ENCODE data around the gene MYH11.

Gene MYH11

DNA sequence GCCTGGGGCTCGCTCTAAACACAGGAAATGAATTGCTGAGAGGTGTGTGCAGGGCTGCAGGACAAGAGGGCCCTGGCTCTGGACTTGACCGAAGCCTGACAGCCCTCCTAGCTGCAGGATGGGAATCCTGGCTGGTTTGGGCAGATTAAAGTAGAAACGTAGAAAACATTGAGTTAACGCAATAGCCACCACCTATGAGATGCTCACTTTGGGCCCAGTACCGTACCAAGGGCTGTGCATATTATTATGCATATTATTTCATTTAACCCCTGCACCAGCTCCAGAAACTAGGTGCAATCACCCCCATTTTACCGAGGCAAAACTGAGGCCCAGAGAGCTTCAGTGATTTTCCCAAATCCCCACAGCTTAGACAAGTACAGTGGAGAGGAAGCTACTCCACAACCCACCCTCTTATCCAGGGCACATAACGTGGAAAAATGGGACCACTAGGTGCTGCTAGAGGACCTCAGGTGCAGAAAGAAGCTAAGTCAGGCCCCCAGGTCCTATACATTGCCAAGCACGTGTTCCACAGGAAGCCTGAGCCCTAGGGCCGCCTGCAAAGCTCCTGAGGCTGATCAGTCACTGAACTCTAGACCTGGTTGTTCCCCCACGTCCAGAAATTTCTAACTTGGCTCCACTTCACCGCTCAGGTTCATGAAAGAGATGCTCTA, 79.2 kb downstream of the MYH11 start:
- DNase-seq (ENCODE audit: low read depth): peak; percentile 64

DNA sequence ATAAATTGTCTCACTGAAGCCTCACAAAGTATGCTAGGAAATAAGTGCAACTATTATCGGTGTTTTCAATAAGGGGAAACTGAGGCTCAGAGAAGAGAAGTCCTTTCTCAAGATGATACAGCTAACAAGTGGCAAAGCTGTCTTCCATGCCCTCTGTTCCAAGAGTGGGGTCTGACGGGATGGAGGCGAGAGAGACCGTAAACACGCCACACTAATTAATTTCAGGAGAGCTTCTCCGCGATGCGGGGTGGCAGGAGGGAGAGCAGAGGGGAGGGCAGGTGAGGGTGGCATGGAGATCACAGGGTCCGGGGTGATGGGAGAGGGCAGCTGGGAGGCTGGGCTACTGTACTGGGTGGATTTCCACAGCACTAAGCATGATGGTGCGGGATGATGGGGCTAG, 80.3 kb downstream of the MYH11 start:
- no peak for DNase-seq (ENCODE audit: low read depth)

DNA sequence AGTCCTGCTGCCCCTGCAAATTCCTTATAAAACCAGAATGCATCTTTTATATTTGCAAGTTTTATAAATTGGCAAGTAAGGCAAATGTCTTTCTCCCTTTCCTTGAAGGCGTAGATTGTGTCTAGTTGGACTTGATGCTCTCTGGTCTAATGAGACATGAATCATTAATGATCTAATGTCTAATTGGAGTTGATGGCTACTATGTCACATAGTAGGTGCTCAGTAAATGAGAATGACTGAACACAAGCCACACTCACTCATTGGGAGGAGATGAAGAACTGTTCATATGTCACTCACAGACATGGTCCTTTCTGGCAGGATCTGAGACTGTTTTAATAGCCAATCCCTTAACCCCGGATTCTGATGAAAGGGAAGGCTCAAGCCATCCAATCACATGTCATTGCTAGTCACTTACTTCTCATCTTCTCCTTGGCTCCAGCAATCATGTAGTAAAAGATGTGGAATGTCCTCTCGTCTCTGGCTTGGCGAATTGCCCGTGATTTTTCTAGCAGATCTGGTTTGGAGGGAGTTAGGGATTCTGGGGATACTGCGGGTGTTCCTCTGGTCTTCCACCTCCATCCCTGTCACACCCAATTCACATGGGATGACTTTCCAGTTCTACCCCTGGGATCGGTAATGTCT, 81.0 kb downstream of the MYH11 start:
- DNase-seq (ENCODE audit: low read depth): peak; percentile 66

DNA sequence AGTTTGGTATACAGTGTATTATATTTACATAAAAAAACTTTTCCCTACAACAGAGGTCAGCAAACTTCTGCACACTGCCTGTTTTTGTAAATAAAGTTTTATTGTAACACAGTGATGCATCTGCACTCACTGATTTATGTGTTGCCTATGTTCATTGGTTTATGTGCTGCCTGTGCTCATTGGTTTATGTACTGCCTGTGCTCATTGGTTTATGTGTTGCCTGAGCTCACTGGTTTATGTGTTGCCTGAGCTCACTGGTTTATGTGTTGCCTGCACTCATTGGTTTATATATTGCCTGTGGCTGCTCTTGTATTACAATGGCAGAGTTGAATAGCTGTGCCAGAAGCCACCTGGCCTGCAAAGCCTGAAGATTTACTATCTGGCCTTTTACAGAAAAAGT, 81.6 kb downstream of the MYH11 start:
- DNase-seq (ENCODE audit: low read depth): peak; percentile 46

DNA sequence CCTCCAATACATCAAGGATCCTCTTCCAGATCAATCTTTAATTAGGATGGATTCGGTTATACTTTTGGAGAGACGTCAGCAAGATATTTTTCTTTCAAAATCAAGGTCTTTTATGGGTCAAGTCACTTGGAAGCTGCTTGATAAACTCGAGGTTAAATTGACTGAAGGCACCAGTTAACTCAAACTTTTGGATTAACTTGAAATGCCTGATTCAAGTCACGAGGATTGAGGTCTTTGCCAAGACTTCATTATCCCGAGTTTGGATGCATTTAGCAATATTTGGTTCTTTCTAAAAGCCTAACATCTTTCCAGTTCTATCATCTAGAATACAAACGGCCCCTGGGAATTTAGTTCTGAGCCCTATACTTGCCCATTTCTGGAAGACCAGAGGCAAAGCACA, 82.9 kb downstream of the MYH11 start:
- no peak for DNase-seq (ENCODE audit: low read depth)

DNA sequence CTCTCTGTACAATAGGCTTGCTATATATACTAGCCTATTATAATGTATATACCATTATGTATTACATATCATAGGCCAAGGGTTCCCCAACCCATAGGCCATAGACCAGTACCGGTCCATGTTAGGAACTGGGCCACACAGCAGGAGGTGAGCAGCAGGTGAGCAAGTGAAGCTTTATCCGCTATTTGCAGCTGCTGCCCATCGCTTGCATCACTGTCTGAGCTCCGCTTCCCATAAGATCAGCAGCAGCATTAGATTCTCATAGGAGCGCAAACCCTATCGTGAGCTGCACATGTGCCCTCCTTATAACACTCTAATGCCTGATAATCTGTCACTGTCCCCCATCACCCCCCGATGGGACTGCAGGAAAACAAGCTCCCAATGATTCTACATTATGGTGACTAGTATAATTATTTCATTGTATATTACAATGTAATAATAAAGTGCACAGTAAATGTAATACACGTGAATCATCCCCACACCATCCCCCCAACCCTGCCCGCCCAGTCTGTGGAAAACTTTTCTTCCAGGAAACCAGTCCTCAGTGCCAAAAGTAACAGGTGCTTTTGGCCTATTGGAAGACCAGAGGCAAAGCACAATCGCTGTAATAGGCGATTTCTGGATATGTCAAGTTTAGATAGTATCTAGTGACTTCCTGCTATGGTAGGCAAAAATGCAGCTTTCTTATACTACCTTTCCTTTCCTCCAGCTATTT, 84.1 kb downstream of the MYH11 start:
- DNase-seq (ENCODE audit: low read depth): no peak

DNA sequence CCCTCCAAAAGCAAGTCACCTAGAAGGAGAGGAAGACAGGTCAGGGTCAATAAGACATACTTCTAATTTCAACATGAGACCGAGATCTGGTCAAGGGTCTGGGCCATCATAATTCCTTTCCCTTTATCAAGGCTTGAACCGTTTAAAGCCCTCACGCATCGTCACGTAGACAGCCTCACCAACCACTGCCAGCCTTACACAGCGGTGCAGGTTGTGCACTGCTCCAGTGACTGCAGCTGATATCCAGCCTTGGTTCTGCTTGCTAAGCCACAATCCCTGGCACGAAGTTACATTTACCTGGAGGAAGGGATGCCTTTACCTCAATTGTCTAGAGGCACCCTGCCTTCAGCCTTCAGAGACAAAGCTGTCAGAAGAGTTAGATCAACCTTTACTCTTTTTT, 85.1 kb downstream of the MYH11 start:
- DNase-seq (ENCODE audit: low read depth): no peak

DNA sequence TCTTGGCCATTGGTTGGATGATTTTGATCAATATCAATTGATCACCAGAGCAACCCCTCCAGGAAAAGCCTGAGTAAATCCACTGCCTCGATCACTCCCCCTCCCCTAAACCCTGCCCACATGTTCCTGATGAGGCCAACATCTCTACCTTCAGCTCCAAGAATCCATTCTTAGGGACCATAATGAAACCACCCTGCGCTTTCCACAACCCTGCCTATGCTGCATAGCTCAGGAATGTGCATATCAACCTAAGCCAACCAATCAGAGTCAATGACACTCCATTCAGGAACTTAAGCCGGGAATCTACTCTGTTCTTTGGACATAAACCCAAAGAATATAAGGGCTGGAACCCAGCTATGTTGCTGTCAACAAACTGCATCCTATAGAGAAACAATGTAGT, 86.3 kb downstream of the MYH11 start:
- peak; percentile 71 for DNase-seq (ENCODE audit: low read depth)

DNA sequence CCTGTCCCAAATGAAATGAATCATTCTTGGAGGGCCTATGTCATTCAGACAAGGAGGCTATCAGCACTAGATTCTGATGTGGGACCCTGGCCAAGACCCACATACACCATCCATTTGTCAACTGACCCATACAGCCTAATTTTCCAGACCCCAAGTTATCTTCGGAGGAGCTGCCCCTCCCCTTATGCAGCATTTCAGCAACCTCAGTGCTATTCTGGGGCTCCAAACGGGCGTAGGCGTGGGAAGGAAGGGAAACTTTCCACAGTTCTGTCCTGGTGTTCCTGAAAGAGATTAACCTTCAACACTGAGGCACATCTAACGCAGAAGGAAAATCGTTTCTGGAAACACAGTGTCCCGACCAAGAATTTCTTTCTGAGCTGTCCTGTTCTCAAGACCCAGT, 86.7 kb downstream of the MYH11 start:
- DNase-seq (ENCODE audit: low read depth): no peak

DNA sequence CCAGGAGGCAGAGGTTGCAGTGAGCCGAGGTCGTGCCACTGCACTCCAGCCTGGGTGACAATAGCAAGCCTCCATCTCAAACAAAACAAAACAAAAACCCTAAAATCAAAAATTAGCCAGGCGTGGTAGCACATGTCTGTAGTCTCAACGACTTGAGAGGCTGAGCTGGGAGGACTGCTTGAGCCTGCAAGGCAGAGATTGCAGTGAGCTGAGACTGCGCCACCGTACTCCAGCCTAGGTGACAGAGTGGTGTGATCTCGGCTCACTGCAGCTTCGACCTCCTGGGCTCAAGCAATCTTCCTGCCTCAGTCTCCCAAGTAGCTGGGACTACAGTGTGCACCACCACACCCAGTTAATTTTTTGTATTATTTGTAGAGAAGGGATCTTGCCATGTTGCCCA, 87.6 kb downstream of the MYH11 start:
- DNase-seq (ENCODE audit: low read depth): no peak

DNA sequence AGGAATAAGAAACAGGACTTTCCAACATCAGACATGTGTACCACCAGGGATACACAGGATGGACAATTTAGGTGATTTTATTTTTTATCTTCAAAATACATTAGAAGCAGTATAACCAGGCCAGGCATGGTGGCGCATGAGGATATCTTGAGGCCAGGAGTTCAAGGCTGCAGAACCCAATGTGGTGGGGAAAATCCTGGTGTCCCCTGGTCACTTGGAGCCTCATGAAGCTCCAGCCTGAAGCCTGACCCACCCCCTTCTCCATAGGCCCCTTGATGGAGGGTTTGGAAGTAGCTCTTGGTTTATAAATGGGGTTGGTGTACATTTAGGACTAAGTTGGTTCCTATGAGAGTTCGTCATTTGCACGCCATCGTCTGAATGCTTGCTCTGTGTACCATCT, 88.6 kb downstream of the MYH11 start:
- DNase-seq (ENCODE audit: low read depth): no peak

DNA sequence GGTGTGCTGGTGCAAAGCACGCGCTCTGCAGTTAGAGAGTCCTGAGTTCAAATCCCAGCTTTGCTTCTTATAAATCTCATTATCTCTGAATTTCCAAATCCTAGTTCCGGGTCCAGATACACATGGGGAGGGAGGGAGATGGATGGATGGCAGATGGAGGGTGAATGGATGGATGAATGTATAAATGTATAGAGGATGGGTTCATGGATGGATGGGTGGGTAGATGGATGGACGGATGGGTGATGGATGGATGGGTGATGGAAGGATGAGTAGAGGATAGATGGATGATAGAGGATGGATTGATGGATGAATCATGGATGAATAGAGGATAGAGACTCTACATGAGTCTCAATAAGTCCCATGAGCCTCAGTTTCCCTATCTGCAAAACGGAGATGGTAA, 89.9 kb downstream of the MYH11 start:
- no peak for DNase-seq (ENCODE audit: low read depth)

DNA sequence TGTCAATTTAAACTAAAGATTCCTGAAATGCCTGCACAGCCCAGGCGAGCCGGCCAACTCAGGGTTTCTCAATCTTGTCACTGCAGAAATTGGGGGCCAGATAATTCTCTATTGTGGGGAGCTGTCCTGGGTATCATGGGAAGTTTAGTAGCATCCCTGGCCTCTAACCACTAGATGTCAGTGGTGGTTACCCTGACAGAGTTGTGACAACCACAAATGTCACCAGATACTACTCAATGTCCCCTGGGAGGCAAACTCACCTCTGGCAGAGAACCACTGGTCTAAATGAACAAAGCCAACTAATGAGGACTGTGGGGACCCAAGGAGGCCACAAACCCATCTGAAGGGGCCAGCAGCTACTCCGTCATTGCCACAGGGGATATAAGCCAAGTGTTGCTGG, 90.9 kb downstream of the MYH11 start:
- DNase-seq (ENCODE audit: low read depth): peak; percentile 64

DNA sequence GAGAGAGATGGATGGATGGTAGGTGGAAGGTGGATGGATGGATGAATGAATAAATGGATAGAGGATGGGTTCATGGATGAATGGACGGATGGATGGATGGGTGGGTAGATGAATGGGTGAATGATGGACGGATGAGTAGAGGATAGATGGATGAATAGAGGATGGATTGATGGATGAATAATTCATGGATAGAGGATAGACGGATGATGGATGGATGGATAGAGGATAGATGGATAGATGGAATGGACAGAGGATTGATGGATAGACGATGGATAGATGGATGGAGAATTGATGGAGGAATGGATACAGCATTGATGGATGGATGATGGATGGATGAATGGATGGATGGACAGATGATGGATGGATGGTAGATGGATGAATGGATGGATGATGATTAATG, 91.7 kb downstream of the MYH11 start:
- no peak for DNase-seq (ENCODE audit: low read depth)

DNA sequence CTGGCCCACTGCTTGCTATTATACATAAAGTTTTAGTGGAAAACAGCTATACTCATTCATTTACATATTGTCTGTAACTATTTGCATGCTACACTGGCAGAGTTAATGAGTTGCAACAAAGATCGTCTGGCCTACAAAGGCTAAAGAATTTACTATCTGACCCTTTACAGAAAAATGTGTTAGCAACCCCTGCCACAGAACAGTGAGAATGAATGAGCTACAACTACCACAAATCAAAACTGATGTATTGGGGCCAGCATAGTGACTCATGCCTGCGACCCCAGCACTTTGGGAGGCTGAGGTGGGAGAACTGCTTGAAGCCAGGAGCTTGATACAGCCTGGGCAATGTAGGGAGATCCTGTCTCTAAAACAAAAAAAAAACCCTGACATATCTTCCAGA, 92.7 kb downstream of the MYH11 start:
- no peak for DNase-seq (ENCODE audit: low read depth)

DNA sequence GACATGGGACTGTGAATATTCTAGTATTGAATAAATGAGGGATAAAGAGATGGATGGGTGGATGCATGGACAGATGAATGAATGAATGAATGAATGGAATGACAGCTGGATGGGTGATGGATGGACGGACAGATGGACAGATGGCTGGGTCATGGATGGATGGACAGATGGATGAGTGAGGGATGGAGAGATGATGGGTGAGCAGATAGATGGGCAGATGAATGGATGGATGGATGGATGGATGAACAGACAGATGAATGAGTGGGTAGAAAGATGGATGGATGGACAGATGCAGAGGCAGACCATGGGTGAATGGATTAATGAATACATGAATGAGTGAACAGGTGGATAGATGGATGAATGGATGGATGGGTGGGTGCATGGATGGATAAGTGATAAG, 96.7 kb downstream of the MYH11 start:
- no peak for DNase-seq (ENCODE audit: low read depth)

DNA sequence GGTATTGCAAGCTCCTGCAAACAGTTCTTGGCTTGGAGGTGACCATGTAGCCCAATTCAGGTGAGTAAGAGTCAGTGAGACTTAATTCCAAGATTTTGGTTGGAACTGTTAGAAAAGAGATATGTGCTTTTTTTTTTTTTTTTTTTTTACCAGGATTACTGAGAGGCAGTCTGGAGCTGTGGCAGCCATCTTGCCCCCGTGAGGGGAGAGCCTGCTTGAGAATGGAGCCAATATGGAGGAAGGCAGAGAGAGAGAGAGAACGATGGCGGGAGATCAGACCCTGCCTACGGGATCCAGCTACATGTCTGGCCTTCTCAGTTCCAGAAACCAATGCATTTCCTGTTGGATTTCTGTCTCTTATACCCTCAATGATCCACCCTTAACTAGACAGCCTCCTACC, 97.8 kb downstream of the MYH11 start:
- DNase-seq (ENCODE audit: low read depth): no peak

DNA sequence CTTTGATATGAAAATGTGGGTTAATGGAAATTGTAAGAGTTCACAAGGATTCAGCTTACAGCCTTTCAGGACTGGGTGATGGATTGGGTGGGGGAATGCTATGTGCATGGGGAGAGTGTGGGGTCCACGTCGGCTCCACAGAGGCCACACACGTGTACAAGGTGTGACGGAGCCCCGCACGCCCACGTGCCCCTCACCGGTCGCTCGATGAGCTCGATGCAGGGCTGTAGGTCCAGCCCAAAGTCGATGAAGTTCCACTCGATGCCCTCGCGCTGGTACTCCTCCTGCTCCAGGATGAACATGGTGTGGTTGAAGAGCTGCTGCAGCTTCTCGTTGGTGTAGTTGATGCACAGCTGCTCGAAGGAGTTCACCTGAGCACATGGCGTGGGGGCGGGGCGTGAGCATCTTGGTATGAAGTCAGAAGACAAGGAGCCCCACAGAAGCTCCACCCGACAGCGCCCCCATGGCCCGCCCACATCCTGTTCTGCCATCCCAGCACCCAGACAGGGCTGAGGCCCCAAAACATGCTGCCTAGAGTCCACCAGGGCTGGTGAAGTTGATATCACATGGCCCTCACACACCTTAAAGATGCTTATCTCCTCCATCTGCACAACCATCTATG, 99.1 kb downstream of the MYH11 start:
- no peak for DNase-seq (ENCODE audit: low read depth)

DNA sequence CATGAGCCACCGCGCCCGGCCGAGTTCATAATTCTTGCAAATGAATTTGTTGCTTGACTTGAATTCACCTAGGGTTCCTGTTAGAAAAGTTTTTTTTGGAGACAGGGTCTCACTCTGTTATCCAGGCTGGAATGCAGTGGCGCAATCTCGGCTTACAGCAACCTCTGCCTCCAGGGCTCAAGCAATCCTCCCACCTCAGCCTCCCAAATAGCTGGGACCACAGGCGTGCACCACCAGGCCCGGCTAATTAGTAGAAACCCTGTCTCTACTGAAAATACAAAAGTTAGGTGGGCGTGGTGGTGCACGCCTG, 99.8 kb downstream of the MYH11 start:
- DNase-seq (ENCODE audit: low read depth): no peak

DNA sequence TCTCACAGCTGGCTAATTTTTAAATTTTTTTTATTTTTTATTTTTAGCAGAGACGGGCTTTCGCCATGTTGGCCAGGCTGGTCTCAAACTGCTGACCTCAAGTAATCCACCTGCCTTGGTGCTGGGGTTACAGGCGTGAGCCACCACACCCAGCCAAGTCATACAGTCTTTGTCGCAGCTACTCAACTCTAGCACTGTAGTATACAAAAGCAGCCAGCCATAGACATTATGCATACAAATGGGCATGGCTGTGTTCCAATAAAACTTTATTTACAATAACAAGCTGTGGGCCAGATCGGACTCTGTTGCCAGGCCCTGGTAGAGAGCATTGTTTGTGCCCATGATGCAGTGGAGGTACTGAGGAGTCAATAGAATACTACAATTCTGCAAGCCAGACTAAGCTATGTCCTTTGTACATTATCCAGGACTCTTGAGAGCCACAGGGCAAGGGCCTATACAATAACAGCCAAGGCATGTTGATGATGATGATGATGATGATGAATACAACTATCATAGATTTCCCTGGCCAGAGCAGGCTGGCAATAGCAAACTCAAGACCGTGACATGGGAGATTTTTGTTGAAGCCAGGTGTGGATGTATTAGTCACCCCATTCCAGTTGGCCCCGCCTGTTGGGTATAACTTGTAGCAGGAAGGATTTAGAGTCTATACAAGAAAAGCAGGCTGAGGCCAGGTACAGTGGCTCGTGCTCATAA, 101.8 kb downstream of the MYH11 start:
- no peak for DNase-seq (ENCODE audit: low read depth)

DNA sequence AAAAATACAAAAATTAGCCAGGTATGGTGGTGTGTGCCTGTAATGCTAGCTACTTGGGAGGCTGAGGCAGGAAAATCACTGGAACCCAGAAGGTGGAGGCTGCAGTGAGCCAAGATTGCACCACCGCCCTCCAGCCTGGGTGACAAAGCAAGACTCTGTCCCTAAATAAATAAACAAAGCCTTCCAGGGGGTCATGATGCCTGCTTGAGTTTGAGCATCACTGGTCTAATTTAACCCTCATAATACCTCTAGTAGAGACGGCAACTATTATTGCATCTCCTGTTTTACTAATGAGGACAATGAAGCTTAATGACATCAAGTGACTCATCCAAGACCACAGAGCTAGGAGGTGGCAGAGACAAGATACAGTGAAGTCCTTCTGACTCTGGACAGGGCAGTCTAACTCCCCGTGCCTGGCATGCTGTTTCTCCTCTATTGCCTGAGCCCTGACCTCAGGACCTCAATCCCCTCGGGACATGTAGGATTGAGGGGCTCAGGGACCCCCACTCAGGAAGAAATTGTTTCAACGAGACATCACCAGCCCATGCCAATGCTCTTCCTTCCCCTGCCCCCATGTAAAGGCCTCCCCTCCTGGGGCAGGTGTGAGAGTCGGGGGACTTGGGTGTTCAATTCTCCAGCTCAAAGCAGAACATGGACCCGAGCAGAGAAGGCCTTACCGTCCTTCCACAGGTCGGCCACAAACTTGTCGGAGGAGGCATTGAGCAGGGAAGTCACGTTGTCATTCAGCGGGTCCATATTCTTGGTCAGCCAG, 103.9 kb downstream of the MYH11 start:
- DNase-seq (ENCODE audit: low read depth): peak; percentile 45

DNA sequence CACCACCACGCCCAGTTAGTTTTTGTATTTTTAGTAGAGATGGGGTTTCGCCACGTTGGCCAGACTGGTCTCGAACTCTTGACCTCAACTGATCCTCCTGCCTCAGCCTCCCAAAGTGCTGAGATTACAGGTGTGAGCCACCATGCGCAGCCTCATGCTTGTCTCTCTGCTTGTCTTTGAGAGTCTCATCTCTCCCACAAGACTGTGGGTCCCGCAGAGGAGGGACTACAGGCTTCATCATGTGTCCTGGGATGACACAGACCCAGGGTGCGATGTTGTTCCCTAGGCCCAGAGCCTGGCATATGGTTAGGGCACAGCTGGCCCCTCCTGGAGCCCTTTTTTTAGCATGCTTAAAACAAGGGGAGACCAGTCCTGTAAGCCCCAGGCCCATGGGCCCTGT, 104.9 kb downstream of the MYH11 start:
- DNase-seq (ENCODE audit: low read depth): no peak
